Measurements from ENCODE around the gene OS9.

OS9 gene

GRCh38 chr12:57724003-57724935, 30.3 kb downstream of the OS9 start:
- no peak for DNase-seq

GRCh38 chr12:57724936-57725740, 31.2 kb downstream of the OS9 start:
- no peak for DNase-seq

- no peak for DNase-seq
Measured at GRCh38 chr12:57725851-57726150, 31.9 kb downstream of the OS9 start.

- no peak for DNase-seq
Measured at GRCh38 chr12:57726151-57726883, 32.4 kb downstream of the OS9 start.

GRCh38 chr12:57726884-57727757, 33.2 kb downstream of the OS9 start:
- DNase-seq: no peak

GRCh38 chr12:57727758-57728395, 33.9 kb downstream of the OS9 start:
- no peak for DNase-seq

GRCh38 chr12:57729321-57729844, 35.5 kb downstream of the OS9 start:
- no peak for DNase-seq

GRCh38 chr12:57730336-57731067, 36.6 kb downstream of the OS9 start:
- DNase-seq: no peak

- DNase-seq: no peak
Measured at GRCh38 chr12:57731411-57732080, 37.6 kb downstream of the OS9 start.

- DNase-seq: no peak
Measured at GRCh38 chr12:57732270-57732669, 38.3 kb downstream of the OS9 start.

GRCh38 chr12:57732726-57733593, 39.0 kb downstream of the OS9 start:
- no peak for DNase-seq

GRCh38 chr12:57733928-57734327, 40.0 kb downstream of the OS9 start:
- no peak for DNase-seq

GRCh38 chr12:57734591-57734990, 40.7 kb downstream of the OS9 start:
- no peak for DNase-seq

GRCh38 chr12:57735198-57735855, 41.4 kb downstream of the OS9 start:
- DNase-seq: no peak

- no peak for DNase-seq
Measured at GRCh38 chr12:57735952-57736740, 42.2 kb downstream of the OS9 start.

GRCh38 chr12:57736741-57737466, 43.0 kb downstream of the OS9 start:
- no peak for DNase-seq

Measured in activated CD4-positive, CD25-positive, alpha-beta regulatory T cell (primary cell).